GM18499 (cell line): ENCODE measurements around the gene SCUBE3.
A peak's percentile ranks its signal among the peaks of the same experiment; 100 is the strongest.

ENCODE experiments used
- ATAC-seq: cut with Tn5 transposase; IDR thresholded peaks from one replicate; pipeline ENCODE4 v1.9.1; 2021; ENCODE audit warnings: moderate number of reproducible peaks; ENCODE audit not compliant: insufficient read depth, unreplicated experiment

Gene SCUBE3

DNA sequence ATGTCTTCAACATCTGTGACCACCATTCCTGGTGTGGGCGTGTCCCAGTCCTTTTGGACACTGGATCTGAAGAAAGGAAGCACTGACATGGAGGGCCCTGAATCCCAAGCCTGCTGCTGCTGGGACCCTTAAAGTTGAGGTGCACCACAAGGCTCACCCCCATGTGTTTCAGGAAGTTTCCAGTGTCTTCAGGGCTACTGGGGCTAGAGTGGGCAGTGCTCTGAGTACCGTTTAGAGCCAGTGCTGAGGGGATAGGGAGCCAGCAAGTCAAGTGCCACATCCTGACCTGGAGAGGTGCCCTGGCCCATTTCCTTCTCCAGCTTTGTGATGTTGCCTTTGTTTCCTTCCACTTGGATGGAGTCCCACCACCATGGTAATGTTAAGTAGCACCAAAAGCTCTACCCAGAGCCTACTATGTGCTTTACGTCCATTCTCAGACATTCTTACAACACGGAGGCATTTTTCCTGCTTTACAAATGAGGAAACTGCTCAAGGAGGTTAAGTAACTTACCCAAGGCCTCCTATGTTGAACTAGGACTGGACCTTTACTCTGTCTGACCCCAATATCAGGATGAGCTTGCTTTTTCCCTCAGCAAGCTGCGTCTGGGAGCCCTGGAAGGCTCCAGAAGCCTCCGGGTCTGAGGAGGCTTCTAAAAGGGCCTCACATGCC, 83.3 kb downstream of the SCUBE3 start:
- no peak for ATAC-seq

DNA sequence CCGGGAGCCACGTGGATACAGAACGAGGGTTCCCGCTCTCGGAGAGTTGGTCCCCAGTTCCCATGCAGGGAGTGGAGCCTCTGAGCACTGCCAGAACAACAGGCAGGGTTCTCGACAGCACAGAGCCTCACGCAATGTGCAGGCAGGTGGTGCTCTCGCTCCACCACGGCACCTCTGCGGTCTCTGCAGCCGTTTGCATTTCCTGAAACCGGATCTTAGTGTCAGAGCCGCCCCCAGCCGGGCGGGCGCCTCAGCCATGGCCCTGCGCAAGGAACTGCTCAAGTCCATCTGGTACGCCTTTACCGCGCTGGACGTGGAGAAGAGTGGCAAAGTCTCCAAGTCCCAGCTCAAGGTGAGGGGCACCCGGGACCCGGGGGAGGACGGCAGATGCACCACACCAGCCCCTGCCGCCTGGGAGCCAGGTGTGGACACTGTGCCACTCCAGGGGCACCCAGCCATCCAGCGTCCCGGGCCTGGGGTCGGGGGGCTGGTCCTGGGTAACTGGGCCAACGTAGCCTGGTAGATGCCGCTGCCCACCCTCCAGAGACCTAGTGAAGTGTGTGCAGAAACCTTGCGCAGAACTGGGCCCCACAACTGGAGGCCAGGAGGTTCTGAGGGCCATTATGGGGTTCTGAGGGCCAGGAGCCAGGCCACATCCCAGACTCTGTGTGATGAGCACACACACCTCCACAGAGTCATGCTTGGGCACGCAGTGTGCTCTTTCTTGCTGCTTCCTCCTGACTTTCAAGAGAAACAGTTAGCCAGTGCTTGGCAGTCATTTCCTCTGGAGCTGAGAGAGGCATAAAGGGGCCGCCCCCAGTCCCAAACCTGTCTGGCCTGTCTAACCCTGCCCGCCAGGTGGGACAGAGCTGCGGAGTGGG, 84.1 kb downstream of the SCUBE3 start, which contains the start of gene DEF6:
DEF6 (plus strand) TSS at position 218 of the 881 bp plus-strand sequence; CDS start at position 257, 39 bp downstream.
- ATAC-seq, result peak; percentile 48

DNA sequence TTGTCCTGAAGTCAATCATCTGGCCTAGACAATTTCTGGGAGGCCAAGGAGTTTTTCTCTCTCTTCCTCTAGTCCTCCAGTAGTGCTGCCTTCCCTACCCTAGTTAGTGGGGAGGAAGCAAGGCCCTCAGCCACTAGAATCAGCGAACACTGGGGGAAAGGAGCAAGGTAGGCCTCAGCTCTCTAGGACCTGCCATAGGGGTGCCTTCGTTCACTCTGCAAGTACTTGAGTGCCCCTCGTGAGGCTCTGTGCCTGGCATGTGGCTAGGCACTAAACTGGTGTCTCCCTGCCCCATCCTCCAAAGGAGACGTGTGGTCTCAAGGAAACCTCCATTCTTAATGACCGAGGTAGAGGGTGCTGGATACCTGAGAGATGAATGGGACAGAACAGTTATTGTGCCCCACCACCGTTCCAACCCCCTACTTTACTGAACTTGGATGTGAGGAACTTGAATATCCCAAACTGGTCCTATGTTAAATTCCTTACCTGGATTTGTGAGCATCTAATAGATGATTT, 84.9 kb downstream of the SCUBE3 start:
- ATAC-seq, result no peak

DNA sequence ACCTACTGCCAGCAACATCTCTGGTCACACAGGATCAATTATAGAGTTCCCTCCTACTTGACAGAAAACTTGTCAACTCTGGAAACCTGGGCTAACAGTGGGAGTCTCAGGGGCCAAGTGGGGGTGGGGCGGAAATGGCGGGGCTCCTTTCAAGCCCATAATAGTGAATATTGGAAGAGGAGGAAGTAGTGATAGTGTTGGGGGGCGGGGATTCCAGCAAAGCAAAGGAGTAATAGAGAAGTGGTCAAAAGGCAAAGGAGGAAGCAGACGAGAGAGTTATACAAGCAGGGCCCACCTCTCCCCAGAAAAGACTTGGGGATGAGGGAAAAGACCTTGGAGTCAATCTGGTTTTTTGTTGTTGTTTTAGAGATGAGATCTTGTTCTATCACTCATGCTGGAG, 85.9 kb downstream of the SCUBE3 start:
- no peak for ATAC-seq

DNA sequence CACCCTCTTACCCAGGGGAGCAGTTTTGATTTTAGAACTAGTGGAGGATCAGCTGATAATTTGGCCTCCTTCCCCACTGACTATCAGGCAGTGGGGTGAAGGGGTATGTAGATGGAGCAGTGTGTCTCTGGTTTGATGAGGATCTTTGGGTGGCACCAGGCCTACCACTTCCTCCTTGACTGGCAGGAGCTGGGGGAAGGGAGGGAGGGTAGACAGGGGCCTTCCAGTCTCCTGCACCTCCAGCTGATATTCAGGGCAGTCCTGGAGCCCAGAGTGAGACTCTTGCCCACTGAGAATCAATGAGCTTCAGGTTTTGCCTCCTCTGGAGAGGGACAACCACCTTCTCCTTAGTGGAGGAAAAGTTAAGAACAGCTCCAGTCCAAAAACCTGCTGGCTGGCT, 87.1 kb downstream of the SCUBE3 start:
- no peak for ATAC-seq
